CD4-positive, CD25-positive, alpha-beta regulatory T cell (primary cell): ENCODE data around the gene ZNF740. TPM values are rescaled to one million over a fixed set of nuclear protein-coding genes. Genes with fewer than 3 reads are reported as not detected.

ENCODE experiments used
- ATAC-seq, 2 donors: fragments of 150-1000 bp; cut with Tn5 transposase; one replicate each; pipeline ENCODE4 v1.10.0; 2021; ENCODE audit warnings: low read depth in 2 of 2, moderate number of reproducible peaks in 2 of 2, moderate library complexity in 1 of 2
- DNase-seq, 3 donors: peaks; one replicate each; pipeline versions ENCODE4 v3.0.0 to v3.0.0-alpha.2; 2012 to 2022; ENCODE audit warnings: mixed read lengths in 1 of 3
- H3K27ac ChIP-seq: one replicate; pipeline ENCODE4 v1.7.0; 2013; ENCODE audit warnings: mild to moderate bottlenecking, low read length; ENCODE audit not compliant: insufficient read depth, poor library complexity, severe bottlenecking
- H3K27me3 ChIP-seq: one replicate; pipeline ENCODE4 v1.7.0; 2013; ENCODE audit warnings: low read length; ENCODE audit not compliant: control insufficient read depth, insufficient read depth
- H3K36me3 ChIP-seq: one replicate; pipeline ENCODE4 v1.7.0; 2013; ENCODE audit warnings: mild to moderate bottlenecking, low read length, moderate library complexity; ENCODE audit not compliant: control insufficient read depth, insufficient read depth
- H3K4me1 ChIP-seq: 2 replicates; pipeline ENCODE4 v1.7.0; 2013; ENCODE audit warnings: mild to moderate bottlenecking, low read length; ENCODE audit not compliant: insufficient read depth, control insufficient read depth, poor library complexity, severe bottlenecking
- H3K4me3 ChIP-seq: one replicate; pipeline ENCODE4 v1.7.0; 2013; ENCODE audit warnings: low read depth, mild to moderate bottlenecking, low read length, moderate library complexity
- H3K9me3 ChIP-seq, 2 experiments: 1 replicate in 1 of 2; 2 replicates in 1 of 2; pipeline ENCODE4 v1.7.0; 2013; ENCODE audit warnings: low read length in 2 of 2, mild to moderate bottlenecking in 1 of 2, moderate library complexity in 1 of 2; ENCODE audit not compliant: control insufficient read depth in 2 of 2
- H3K27ac Mint-ChIP-seq, 3 donors: one replicate each; pipeline ENCODE4 v1.8.0; 2020 to 2022; ENCODE audit warnings: mild to moderate bottlenecking in 3 of 3, mixed read lengths in 3 of 3, moderate library complexity in 2 of 3
- H3K27me3 Mint-ChIP-seq: one replicate; pipeline ENCODE4 v1.8.0; 2022; ENCODE audit warnings: mild to moderate bottlenecking, mixed read lengths
- H3K36me3 Mint-ChIP-seq: one replicate; pipeline ENCODE4 v1.8.0; 2020; ENCODE audit warnings: mixed read lengths
- H3K4me1 Mint-ChIP-seq, 4 donors: one replicate each; pipeline ENCODE4 v1.8.0; 2020 to 2022; ENCODE audit warnings: mixed read lengths in 4 of 4, mild to moderate bottlenecking in 1 of 4
- H3K4me3 Mint-ChIP-seq, 4 donors: one replicate each; pipeline ENCODE4 v1.8.0; 2020 to 2022; ENCODE audit warnings: mild to moderate bottlenecking in 4 of 4, mixed read lengths in 4 of 4, moderate library complexity in 3 of 4
- H3K9me3 Mint-ChIP-seq, 7 donors: one replicate each; pipeline ENCODE4 v1.8.0; 2020 to 2022; ENCODE audit warnings: mixed read lengths in 7 of 7, mild to moderate bottlenecking in 3 of 7, moderate library complexity in 2 of 7
- polyA plus RNA-seq, 4 donors: library from polyadenylated mRNA; unstranded; fragments of 300-500 nt; fragmentation: Illumina TruSeq; gene quantifications; one replicate each; pipeline ENCODE4 v1.2.3, GENCODE V29; 2021
- total RNA-seq: library from RNA; stranded (reverse); gene quantifications from one replicate; pipeline ENCODE4 v1.2.3, GENCODE V29; 2022

Gene ZNF740
- total and polyA plus RNA-seq, 5 donors from 2014 or later = 2.3 to 32.6 (median 3.0) TPM

- no peaks in the 10 kb centered on the region for H3K27me3 Mint-ChIP-seq
- peaks cover 50% of the 10 kb centered on the region for H3K36me3 Mint-ChIP-seq
Observed at GRCh38 chr12:53192531-53193021, 12.1 kb downstream of the ZNF740 start.

GRCh38 chr12:53193040-53193439, 12.5 kb downstream of the ZNF740 start:
- Mint-ChIP-seq H3K27ac (no peak overlapping the region), H3K9me3 (no peaks in the 10 kb centered on the region), H3K4me3 (no peak overlapping the region), H3K36me3 (peaks cover 47% of the 10 kb centered on the region), H3K4me1 (peaks cover 0 to 39% (median 6%) of the 10 kb centered on the region in 4 donors), H3K27me3 (no peaks in the 10 kb centered on the region)
- peaks cover 87% of the 10 kb centered on the region for H3K36me3 ChIP-seq
- no peak for ATAC-seq
- peak overlapping the region; percentile 17 for H3K27ac ChIP-seq
- DNase-seq = no peak
- H3K4me3 ChIP-seq = no peak overlapping the region
- no peaks in the 10 kb centered on the region for H3K9me3 ChIP-seq
- H3K4me1 ChIP-seq = peaks cover 10% of the 10 kb centered on the region
- no peaks in the 10 kb centered on the region for H3K27me3 ChIP-seq

More at GRCh38 chr12:53192531-53193021, 12.1 kb downstream of the ZNF740 start:
- Mint-ChIP-seq H3K27ac (no peak overlapping the region), H3K4me3 (no peak overlapping the region), H3K9me3 (no peaks in the 10 kb centered on the region), H3K4me1 (peaks cover 0 to 37% (median 4%) of the 10 kb centered on the region in 4 donors)
- no peak for DNase-seq
- Histone ChIP-seq H3K9me3 (no peaks in the 10 kb centered on the region), H3K4me1 (peaks cover 6% of the 10 kb centered on the region), H3K4me3 (no peak overlapping the region), H3K27me3 (no peaks in the 10 kb centered on the region), H3K36me3 (peaks cover 92% of the 10 kb centered on the region), H3K27ac (no peak overlapping the region)
- no peak for ATAC-seq

DNA sequence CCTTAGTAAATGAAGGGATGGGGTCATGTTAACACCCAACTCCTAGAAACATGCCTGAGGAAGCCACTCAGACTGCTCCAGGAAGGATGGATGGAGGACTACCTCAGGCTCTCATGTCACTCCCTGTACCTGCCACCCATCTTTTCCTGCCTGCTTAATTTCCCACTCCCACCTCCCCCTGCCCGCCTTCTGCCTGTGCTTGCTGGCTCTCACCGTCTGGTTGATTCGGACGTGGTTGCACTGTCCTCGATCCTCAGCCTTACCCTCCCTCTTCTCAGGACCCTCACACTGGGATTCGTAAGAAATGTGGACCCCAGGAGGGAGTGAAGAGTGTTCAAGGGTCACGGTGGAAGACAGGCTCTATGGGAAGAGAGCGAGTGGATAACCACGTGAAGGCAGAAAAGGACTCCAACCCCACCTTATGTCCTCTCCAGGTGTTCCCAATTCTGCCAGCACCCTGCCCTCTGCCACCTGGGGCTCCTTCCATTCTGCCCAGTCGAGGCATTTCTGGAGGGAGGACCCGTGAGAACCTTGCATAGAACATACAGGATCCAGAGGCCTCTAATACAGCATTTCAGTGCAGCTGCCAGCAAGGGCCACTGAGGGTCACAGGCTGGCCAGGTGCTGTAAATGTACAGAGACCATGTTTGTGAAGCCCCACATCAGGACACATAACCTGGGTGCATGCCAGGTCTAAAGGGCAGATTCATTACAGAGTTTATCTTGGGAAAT, 13.6 kb downstream of the ZNF740 start:
- ATAC-seq (no peak), DNase-seq (no peak)
- H3K27me3 ChIP-seq = no peaks in the 10 kb centered on the region
- no peak overlapping the region for H3K27ac ChIP-seq
- H3K9me3 Mint-ChIP-seq = no peaks in the 10 kb centered on the region
- H3K9me3 ChIP-seq = no peaks in the 10 kb centered on the region
- peaks cover 76% of the 10 kb centered on the region for H3K36me3 ChIP-seq
- peaks cover 0 to 45% (median 14%) of the 10 kb centered on the region in 4 donors for H3K4me1 Mint-ChIP-seq
- H3K27ac Mint-ChIP-seq = peak overlapping the region in 2 of 3 donors; percentile 76 to 93
- H3K4me3 Mint-ChIP-seq = no peak overlapping the region
- peaks cover 21% of the 10 kb centered on the region for H3K4me1 ChIP-seq
- no peaks in the 10 kb centered on the region for H3K27me3 Mint-ChIP-seq
- peaks cover 51% of the 10 kb centered on the region for H3K36me3 Mint-ChIP-seq
- no peak overlapping the region for H3K4me3 ChIP-seq

- Mint-ChIP-seq H3K9me3 (no peaks in the 10 kb centered on the region), H3K36me3 (peaks cover 56% of the 10 kb centered on the region), H3K4me1 (peaks cover 4 to 52% (median 18%) of the 10 kb centered on the region in 4 donors), H3K4me3 (peak overlapping the region in 1 of 4 donors; percentile 73), H3K27ac (peak overlapping the region in 2 of 3 donors; percentile 76 to 78), H3K27me3 (no peaks in the 10 kb centered on the region)
- Histone ChIP-seq H3K4me1 (peaks cover 30% of the 10 kb centered on the region), H3K4me3 (no peak overlapping the region), H3K27me3 (no peaks in the 10 kb centered on the region), H3K27ac (peak overlapping the region; percentile 24), H3K9me3 (no peaks in the 10 kb centered on the region), H3K36me3 (peaks cover 73% of the 10 kb centered on the region)
- ATAC-seq (no peak), DNase-seq (no peak)
Observed at GRCh38 chr12:53194973-53195372, 14.5 kb downstream of the ZNF740 start.

DNA sequence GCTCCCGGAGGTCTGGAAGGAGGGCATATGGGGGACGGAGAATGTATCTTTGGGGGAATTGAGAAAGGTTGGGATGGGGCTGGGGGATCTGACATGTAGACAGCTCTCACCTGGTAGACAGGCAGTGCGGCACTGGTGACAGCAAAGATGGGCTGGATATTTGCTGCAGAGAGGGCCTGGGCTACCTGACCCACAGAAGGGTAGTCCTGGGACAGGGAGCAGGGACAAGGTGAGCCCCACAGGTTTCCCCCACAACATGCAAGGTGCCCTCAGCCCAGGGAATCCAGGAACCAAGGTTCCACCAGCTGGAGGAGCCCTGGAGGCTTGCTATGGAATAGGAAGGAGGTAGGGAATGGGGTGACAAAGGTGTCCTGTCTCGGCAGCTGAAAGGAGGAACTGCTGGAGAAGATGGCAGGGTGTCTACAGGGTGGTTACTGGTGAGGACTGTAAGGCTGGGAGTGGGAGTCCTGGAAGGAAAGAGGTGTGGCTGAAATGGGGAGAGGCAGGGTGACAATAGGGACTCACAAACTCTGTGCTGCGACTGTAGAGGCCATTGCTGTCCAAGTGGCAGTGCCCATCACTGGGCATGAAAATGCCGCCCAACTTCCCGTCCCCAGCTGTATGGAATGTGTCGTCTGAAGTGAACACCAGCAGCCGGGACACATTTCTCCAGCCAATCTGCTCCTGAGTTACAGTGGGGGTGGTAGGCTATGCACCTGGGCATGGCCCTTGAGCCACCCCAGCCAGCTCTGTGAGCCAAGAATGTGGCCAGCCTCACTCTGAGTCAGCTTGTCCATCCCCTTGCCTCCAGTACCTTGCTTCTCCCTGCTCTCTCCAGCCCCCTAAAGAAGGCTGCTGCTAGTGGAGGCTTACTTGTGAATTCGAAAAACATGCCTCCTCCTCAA, 15.2 kb downstream of the ZNF740 start:
- DNase-seq (no peak), ATAC-seq (no peak)
- Mint-ChIP-seq H3K36me3 (peaks cover 60% of the 10 kb centered on the region), H3K9me3 (no peaks in the 10 kb centered on the region), H3K4me1 (peaks cover 4 to 56% (median 23%) of the 10 kb centered on the region in 4 donors), H3K27ac (peak overlapping the region; percentile 78 to 88 (median 80)), H3K27me3 (no peaks in the 10 kb centered on the region), H3K4me3 (peak overlapping the region in 3 of 4 donors; percentile 39 to 73 (median 50))
- Histone ChIP-seq H3K27me3 (no peaks in the 10 kb centered on the region), H3K9me3 (no peaks in the 10 kb centered on the region), H3K36me3 (peaks cover 76% of the 10 kb centered on the region), H3K4me1 (peaks cover 38% of the 10 kb centered on the region), H3K4me3 (no peak overlapping the region), H3K27ac (no peak overlapping the region)

- Mint-ChIP-seq H3K27me3 (no peaks in the 10 kb centered on the region), H3K9me3 (no peaks in the 10 kb centered on the region), H3K27ac (peak overlapping the region; percentile 80 to 90 (median 88)), H3K4me3 (peak overlapping the region in 3 of 4 donors; percentile 35 to 73 (median 39)), H3K4me1 (peaks cover 9 to 62% (median 29%) of the 10 kb centered on the region in 4 donors), H3K36me3 (peaks cover 63% of the 10 kb centered on the region)
- Histone ChIP-seq H3K36me3 (peaks cover 68% of the 10 kb centered on the region), H3K4me1 (peaks cover 45% of the 10 kb centered on the region), H3K27me3 (no peaks in the 10 kb centered on the region), H3K4me3 (no peak overlapping the region), H3K27ac (peak overlapping the region; percentile 16), H3K9me3 (no peaks in the 10 kb centered on the region)
- no peak for ATAC-seq
- no peak for DNase-seq
Observed at GRCh38 chr12:53196486-53196885, 16.0 kb downstream of the ZNF740 start.

DNA sequence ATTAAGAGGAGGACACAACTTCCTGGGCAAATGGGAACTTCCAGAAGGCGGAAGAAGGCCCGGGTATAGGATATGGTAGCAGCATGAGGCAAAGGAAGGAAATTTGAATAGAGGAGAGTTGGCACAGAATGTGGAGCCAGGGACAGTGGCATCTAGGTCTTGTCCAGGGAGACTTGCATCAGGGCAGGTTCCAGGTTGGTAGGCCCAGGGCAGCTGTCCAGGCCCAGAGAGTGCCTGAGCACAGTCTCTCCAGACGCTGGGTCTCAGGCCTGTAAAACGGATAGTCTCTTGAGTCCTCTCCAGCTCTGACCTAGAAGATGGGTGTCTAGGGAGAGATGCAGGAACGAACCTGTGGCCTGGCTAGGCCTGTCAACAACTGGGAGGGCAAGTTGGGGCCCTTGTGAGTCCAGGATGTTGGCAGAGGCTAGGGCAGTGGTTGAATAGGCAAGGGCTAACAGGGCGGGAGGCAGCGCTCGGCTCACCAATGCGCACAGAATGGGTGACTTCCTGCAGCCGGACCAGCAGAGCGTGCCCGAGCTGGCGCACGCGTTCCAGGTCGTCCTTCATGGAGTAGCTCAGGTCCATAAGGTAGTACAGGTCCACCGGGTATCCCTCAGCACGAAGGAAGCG, 16.6 kb downstream of the ZNF740 start:
- H3K4me3 Mint-ChIP-seq = peak overlapping the region in 3 of 4 donors; percentile 41 to 73 (median 54)
- H3K27me3 Mint-ChIP-seq = no peaks in the 10 kb centered on the region
- peak overlapping the region; percentile 80 to 90 (median 88) for H3K27ac Mint-ChIP-seq
- H3K9me3 Mint-ChIP-seq = no peaks in the 10 kb centered on the region
- DNase-seq = no peak
- peaks cover 59% of the 10 kb centered on the region for H3K36me3 Mint-ChIP-seq
- ATAC-seq = no peak
- peaks cover 9 to 67% (median 32%) of the 10 kb centered on the region in 4 donors for H3K4me1 Mint-ChIP-seq
- H3K27ac ChIP-seq = peak overlapping the region; percentile 76
- no peaks in the 10 kb centered on the region for H3K27me3 ChIP-seq
- peaks cover 62% of the 10 kb centered on the region for H3K36me3 ChIP-seq
- H3K9me3 ChIP-seq = no peaks in the 10 kb centered on the region
- H3K4me1 ChIP-seq = peaks cover 51% of the 10 kb centered on the region
- H3K4me3 ChIP-seq = no peak overlapping the region
